Activated gamma-delta T cell treated with anti-CD3 and anti-CD28 coated beads, Interleukin-2, amount 50 U/mL, for 16 hours (primary cell): ENCODE measurements around the gene MPP3.
"Not testable (repeated sequence)": the region's sequence is repeated elsewhere in the genome, so short reads cannot be mapped to it uniquely, and the experiment has no call there.

ENCODE experiments used
- DNase-seq: peaks from one replicate; pipeline ENCODE4 v3.0.0-alpha.2; 2020; ENCODE audit warnings: low read depth

The MPP3 gene

DNA sequence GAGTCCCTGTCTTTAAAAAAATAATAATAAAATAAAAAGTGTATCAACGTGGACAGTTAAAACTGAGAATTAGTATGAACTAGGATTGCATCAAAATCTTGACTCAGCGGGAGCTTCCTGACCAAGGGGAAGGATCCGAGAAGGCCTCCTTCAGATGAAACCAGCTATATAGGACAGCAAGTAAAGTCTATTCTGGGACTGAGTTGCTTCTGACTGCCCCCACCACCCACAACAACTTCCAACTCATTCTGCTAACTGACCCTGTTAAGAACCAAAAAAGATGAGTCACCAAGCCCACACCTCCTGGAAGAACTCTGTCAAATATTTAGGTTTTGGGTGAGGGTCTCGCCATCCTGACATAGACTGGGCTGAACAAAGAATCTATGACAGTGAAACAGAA lies 24.9 kb downstream of the MPP3 start:
- DNase-seq: no peak

DNA sequence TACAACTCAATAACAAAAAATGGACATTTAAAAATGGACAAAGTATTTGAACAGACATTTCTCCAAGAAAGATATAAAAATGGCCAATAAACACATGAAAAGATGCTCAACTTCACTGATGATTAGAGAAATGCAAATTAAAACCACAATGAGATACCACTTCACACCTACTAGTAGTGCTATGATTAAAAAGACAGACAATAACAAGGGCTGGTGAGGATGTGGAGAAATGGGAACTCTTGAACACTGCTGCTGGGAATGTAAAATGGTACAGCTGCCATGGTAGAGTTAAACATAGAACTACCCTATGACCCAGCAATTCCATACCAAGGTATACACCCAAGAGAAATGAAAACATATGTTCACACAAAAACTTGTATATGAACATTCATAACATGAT lies 27.8 kb downstream of the MPP3 start:
- DNase-seq: no peak

DNA sequence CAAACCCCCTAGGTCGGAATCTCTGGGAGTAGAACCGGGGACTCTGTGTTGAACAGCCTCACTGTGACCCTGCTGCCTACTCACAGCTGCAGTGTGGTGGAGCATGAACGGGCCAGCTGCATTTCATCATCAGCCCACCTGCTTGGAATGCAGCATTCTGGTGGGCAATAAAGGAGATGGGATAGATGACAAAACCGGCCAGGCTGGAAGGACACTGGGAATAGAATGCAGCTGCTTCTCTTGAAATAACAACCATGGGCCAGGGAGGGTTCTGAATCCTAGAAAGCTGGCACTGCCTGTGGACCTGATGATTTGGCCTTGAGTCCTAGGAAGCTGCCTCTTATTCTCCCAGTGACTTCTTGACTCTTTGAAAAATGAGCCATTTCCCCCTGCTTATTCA lies 29.2 kb downstream of the MPP3 start:
- DNase-seq: no peak

DNA sequence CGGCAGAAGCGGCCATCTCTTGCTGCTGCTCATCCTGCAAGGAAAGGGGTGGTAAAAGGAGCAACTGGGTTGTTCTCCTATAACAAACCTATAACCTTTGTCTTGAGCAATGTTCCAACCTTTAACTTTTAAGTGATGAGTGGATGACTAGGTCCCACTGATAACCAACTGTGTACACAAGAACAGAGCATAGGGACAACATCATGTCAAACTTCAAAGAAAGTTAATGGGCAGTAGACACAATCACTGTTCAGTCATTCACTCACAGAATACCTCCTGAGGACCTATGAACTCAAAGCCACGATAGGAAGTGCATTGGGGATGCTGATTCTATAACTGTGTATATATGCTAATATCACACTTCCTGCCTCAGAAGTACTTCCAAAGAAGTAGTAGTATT lies 31.1 kb downstream of the MPP3 start:
- no peak for DNase-seq

DNA sequence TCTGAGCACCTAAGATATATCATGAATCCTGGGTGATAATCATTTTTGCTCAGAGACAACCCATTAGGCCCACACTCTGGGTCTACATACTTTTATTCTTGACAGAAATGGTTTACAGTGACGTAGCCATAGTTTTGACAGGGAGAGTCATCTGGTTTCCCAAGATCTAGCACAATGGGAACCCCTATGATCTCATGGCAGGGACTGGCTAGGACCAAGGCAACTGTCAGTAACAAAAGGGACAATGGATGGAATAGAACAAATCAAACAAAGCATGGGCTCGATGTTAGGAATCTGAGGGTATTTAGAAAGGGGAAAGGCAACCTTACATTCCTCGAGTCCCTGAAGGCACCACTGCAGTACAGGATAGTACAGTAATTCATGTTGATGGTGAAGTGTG lies 32.2 kb downstream of the MPP3 start:
- DNase-seq: no peak

DNA sequence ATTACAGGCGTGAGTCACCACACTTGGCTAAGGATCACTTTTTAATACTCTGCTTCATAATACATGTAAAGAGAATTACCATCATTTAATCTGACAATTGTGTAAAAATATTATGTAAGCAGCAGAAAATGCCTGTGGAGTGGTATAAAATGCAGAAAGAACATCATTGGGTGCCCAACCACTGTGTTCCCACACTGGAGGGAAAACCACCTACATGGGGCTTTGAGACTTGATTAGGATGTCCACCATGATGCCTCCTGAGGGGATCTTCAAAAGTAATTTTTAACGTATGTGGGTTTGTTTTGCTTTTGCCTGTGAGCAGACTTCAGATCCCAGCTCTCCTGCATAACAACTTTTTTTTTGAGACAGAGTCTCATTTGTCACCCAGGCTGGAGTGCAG lies 33.9 kb downstream of the MPP3 start:
- no peak for DNase-seq

DNA sequence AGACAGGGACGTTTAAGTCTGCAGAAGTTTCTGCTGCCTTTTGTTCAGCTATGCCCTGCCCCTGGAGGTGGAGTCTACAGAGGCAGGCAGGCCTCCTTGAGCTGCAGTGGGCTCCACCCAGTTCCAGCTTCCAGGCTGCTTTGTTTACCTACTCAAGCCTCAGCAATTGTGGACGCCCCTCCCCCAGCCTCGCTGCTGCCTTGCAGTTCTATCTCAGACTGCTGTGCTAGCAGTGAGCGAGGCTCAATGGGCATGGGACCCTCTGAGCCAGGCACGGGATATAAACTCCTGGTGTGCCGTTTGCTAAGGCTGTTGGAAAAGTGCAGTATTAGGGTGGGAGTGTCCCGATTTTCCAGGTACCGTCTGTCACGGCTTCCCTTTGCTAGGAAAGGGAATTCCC lies 34.9 kb downstream of the MPP3 start:
- not testable (repeated sequence) for DNase-seq

DNA sequence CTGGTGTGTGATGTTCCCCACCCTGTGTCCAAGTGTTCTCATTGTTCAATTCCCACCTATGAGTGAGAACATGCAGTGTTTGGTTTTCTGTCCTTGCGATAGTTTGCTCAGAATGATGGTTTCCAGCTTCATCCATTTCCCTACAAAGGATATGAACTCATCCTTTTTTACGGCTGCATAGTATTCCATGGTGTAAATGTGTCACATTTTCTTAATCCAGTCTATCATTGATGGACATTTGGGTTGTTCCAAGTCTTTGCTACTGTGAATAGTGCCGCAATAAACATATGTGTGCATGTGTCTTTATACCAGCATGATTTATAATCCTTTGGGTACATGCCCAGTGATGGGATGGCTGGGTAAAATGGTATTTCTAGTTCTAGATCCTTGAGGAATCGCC lies 40.3 kb downstream of the MPP3 start:
- not testable (repeated sequence) for DNase-seq

DNA sequence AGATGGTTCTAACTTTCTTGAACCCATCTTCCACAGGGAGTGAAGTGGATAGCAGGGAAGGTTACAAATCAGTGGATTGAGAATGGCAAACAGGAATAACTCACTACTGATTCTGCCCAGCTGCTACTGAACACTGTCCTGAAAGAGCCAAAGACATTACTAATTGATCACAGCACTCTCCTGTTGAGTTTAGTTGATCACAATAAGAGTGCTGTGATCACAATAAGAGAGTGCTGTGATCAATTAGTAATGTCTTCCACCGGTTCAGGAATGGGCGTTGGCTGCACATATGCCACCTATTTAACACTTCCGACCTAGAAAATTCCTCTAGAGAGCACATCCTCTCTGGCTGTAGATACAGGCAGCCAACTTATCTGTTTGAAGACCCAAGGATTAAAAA lies 41.4 kb downstream of the MPP3 start:
- DNase-seq: no peak

DNA sequence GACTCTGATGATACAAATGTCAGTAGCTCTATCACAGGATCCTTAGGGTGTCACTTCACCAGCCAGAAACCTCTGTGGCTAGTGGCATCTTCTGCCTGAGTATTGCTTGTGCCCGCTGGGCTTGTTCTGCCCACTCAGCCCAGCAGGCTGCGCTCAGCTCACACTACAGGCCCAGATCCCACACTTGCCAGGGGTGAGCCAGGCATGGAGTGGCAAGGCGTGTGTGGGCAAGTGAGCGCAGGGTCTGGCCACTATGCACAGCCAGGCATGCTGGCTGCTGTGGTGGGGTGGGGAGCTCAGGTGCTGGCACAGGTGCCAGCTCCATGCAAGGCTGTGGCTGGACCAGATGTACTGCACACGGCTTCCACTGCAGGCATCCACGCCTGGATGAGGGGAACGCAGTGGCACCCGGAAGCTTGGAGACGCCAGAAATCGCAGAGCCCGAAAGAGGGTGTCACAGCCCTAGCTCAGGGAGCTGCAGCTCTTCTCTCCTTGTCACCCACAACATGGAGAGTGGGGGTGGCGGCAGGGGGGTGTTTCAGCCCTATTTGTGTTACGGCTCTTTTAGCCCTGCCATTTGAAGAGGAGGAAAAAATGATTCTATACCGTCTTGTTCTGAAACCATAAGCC lies 42.5 kb downstream of the MPP3 start:
- DNase-seq: no peak

DNA sequence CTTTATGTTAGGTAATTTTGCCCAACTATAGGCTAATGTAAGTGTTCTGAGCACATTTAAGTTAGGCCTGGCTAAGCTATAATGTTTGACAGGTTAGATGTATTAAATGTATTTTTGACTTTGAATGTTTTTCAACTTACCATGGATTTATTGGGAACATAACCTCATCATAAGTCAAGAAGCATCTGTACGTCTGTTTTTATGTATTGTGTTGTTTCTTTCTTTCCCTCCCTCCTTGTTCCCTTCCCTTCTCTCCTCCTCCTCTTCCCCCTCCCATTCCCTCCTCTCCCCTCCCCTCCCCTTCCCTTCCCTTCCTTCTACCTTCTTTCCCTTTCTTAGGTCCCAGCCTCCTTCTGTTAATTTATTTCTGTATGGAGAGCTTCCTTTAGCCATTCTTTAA lies 43.5 kb downstream of the MPP3 start:
- no peak for DNase-seq

DNA sequence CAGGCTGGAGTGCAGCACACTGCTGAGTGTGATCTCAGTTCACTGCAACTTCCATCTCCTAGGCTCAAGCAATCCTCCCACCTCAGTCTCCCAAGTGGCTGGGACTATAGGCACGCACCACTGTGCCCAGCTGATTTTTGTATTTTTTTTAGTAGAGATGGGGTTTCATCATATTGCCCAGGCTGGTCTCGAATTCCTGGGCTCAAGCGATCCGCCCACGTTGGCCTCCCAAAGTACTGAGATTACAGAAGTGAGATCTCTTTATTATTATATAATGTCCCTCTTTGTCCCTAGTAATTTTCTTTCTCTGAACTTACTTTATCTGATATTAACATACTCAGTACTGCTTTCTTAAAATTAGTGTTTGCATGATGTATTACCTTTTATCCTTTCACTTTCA lies 44.4 kb downstream of the MPP3 start:
- no peak for DNase-seq

DNA sequence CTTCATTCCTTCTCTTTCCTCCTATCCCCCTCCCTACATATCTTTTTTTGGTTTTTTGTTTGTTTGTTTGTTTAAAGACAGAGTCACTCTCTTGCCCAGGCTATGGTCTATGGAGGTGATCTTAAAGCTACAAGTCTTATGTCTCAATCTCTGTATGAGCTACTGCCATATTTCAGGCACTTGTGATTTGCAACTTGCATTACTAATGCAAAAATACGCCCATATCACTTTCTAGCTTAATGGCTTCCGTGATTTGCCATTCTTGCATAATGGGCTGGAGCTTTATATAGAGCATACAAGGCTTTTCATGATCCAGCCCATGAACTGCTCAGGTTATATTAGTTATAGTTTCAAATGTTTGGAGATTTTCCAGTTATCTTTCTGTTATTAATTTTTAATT lies 45.2 kb downstream of the MPP3 start:
- DNase-seq: no peak

DNA sequence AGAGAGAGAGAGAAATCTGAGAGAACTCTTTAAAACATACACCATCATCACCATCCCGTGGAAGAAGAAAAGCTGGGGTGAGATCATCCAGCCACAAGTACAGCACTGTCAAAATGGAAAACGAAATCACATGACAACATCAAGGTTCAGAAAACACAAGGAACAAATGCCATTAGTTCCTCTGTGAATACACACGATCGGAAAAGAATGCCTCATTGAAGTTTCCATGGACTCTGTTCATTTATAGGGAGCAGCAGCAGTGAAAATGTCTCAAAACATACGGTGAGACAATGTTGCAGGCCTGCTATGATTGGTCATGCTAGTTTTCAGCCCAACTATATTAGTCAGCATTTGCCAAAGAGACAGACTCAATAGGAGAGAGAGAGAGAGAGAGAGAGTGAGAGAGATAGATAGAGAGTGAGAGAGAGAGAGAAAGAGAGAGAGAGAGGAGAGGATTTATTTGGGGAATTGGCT lies 48.3 kb downstream of the MPP3 start:
- no peak for DNase-seq

DNA sequence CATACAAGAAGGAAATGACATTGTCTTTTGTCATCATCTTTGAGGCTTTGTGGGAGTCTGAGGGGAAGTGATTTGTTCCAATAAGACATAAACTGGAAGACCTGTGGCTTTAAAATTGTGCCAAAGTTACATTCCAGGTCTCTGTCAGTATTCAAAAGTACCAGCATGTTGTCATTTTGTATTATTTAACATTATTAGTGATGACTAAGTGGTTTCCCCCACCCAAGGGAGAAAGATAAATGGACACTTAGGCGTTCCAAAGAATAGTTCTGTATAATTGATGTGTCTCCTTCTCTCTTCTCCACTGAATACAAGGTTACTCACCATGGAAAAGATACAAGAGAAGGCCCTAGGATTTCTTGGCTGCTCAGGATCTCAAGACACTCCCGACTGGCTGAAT lies 48.9 kb downstream of the MPP3 start:
- no peak for DNase-seq

DNA sequence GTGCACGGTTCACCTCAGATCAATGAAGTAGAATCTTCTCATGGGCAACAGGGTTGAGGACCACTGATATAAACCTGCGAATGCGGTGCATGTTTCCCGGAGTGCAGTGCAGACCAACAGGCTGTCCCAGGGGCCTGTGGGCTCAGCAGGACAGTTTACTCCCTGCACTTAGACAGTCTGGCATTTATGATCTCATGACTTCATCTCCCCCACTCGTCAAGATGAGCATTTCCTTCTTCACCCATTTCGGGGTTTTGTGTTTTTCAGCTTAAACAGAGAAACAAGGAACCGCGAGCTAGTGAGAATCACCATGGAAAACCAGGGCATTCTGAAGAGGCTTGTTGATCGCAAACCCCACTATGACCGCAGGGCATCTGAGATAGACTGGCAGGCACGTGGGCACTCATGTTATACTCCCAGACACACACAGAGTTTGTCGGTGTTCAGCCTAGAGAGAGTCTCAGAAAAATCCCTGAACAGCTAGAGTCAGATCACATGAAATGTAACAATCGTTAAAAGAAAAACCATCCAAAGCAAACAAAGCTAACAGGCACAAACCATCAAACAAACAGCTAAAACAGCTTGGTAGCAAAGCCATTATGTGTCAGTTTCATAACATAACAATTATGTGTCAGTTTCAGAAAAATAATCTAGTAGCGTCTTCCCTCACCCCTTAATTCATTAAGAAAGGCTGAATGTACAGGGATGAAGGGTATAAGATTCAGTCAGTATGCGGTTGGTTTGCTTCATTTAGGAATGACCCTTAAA lies 49.8 kb downstream of the MPP3 start:
- DNase-seq: no peak

DNA sequence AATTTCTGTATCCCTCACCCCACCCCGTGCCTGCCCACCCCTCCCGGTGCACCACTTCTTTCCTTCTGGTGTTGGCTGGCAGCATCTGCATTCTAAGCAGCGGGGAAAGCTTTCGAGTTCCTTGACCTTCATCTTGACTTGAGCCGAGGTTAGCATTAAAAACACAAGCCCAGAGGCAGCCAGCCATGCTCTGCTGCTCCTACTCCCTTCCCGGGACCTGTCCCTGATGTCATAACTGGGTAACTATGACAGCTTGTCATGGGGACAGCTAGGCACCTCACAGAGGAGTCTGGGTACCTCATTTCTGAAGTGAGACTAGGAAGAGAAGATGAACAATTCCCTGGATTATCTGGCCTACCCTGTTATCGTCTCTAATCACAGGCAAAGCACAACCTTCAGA lies 52.8 kb downstream of the MPP3 start, which contains the start of gene CFAP97D1:
TSS of gene CFAP97D1 (plus strand) at position 301 of the 400 bp plus-strand sequence. CDS start at position 329, 28 bp downstream.
- DNase-seq: no peak

DNA sequence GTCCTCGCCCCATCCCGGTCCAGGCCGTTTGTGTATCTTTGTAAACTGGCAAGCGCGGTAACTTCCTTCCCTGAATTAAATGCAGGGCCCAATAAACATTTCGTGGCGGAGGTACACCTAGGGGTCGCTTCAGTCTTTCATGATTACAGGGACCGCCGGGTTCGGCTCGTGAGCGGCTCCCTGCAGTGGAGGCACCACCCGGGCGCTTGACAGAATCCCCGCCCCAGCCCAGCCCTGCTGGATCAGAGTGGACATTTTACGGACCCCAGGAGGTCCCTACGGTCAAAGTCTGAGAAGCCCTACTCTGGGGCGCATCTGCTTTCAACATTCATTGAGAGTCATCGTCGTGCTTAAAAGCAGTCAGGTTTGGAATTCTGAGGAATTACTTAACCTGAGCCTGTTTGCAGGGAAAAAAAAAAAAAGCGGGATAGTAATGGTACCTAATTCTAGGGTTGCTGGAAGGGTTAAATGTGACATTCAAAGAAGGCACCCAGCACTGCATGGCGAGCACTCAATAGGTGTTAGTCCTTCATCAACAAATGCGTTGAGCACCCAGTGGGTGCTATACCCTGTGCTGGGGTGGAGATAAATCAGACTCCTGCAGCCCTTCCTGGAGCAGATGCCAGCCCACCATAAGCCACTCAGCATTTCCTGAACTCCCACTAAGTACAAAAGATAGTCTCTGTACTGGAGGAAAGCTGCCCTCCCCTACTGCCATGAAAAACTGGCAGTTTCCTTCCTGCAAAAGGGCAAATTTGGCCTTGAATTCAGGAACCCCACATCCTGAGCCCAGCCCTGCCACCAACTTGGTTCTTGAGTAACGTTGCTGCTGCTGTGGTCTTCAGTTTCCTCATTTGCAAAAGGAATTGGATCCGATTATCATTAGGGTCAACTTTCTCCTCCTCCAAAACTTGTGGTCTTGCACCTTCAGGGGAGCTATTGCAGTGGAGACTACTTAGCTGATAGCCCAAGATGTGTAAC lies 53.5 kb downstream of the MPP3 start:
- DNase-seq: no peak

DNA sequence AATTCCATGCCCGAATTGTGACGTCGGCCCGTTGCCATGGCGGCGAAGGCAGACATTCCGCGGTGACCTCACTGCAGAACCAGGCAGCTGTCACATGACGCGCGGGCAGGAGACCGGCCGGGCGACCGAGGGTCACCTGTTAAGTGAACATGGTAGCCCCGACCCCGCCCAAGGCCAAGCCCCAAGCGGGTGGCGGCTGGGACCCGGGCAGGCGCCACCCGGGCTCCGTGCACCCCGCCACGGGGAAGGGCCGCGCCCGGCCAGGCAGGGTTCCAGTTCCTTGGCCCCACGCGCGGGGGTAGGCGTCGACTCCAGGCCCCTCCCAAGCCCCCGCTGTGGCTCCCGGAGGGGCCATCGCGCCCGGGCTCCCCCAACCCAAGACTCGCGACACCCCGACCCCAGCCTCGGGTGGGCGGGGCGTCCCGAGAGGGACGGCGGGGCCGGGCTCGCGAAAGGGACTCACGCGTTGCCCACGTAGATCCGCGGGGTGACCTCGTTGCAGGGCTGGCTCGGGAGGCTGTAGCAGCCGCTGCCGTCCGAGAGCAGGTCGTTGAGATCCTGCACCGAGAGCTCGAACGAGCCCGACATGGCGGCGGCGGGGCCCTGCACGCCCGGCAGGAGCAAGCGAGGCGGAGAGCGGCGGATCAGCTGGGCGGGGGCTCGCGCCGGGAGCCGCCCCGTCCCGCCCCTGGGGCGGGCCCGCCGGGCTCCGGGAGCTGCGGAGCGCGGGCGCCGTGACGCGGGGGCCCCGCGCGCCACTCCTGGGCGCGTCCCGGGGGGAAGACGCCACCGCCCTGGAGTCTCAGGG lies 54.4 kb downstream of the MPP3 start, which contains the start of gene DUSP3:
TSS of gene DUSP3 (minus strand) at position 641 of the 808 bp plus-strand sequence. CDS start at position 588, 53 bp downstream.
- DNase-seq: peak; percentile 50

DNA sequence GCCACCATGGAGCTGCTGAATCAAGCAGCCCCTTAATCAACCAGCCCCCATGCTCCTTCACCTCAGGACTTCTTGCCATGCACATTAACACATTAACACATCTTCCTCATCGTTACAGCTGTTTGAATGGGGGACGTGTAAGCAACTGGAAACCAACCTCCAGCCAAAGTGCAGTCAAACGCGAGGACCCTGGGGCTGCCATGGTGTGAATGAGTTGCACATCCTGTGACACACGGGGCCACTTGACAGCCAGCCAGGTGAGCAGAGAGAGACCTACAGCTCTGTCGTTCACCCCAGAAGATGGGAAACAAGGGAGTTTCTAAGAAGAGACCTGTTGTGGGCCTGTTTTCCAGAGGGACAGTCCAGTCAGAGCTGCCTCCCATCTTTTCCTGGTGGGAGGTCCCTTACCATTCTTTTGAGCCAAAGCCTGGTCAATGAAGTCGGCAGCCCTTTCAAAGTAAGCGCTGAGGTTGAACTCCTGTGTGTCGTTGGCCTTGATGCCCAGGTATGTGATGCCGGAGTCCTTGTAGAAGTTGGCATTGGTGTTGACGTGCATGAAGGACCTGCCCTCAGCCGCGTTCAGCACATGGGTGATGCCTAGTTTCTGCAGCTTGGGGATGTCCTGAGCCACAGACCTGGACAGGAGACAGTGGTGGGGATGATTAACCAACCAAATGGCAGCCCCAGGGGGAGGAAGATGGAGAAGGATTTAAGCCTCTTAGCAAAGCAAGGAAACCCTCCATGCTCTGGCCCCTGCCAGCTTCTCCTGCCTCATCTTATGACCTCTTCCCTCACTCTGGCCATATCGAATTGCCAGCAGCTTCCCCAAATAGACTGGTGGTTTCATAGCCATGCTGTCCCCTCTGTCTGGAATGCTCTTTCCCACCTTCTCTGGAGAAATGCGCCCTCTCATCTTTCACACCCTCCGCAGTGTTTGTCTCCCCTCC lies 58.4 kb downstream of the MPP3 start:
- DNase-seq: no peak
